GM18870 (cell line): ENCODE measurements around the gene OPRM1.

Experiments
- ATAC-seq: cut with Tn5 transposase; IDR thresholded peaks from one replicate; pipeline ENCODE4 v1.9.1; 2021; ENCODE audit warnings: moderate library complexity; ENCODE audit not compliant: unreplicated experiment

The OPRM1 gene

GRCh38 chr6:154274168-154274567 is 235.1 kb downstream of the OPRM1 start:
- no peak for ATAC-seq

GRCh38 chr6:154276810-154277628 is 238.0 kb downstream of the OPRM1 start:
- ATAC-seq, result peak; percentile 52

- peak; percentile 47 for ATAC-seq
These were observed 238.6 kb downstream of the OPRM1 start for GRCh38 chr6:154277629-154278017.

GRCh38 chr6:154280521-154280920 is 241.5 kb downstream of the OPRM1 start:
- no peak for ATAC-seq

DNA sequence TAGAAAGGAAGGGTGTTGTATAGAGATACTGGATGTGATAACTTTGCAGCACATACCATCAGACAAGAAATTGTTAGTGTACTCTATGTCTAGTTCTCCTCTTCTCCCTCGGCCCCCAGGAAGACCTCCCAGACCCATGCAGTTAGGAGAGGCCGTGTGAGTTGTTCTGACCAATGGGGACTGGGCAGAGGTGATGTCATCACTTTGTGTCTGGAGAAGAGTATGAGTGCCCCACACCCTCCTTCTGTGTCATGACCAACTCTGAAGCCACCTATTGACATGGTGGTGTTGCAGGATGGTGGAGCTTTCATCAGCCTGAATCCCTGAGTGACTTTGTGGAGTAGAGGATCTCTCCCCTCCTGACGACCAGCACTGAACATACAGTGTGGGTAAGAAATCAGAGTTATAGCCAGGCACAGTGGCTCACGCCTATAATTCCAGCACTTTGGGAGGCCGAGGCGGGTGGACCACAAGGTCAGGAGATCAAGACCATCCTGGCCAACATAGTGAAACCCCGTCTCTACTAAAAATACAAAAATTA is 245.3 kb downstream of the OPRM1 start:
- no peak for ATAC-seq

GRCh38 chr6:154285826-154286225 is 246.8 kb downstream of the OPRM1 start:
- no peak for ATAC-seq

- ATAC-seq, result no peak
These were observed 250.9 kb downstream of the OPRM1 start for GRCh38 chr6:154289818-154290508.

GRCh38 chr6:154292066-154292465 is 253.0 kb downstream of the OPRM1 start:
- ATAC-seq, result no peak

DNA sequence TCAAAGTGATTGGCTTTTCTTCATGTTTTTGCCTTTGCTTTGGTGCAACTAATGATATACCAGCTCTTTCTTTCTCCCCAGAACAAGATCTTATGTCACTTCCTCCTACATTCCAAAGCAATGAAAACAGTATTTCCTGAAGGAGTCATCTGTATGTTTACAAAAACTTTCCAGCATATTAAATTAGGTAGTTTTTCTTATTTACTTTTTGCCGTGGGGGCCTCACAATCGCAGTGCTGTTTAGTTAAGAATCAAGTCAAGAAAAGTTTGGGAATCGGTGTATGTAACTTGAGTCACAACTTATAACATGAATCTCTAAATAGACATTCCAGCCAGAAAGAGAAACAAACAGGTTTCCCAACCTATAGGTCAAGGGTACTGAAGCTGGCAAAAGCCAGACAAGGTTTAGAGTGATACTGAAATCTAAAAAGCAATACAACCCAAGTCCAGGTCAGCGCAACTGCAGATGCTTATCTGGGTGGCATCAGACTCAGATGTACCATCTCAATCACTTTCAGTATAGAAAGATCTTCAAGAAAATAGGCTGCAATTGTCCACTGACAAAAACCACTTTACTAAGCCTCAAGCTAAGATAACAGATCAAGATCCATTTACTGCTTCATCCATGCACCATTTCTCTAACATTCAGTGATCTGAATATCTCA is 253.9 kb downstream of the OPRM1 start:
- ATAC-seq, result no peak

GRCh38 chr6:154295733-154296132 is 256.7 kb downstream of the OPRM1 start:
- ATAC-seq, result no peak
